Body of pancreas (tissue), 4 donors: Measurements from ENCODE around the gene UST. TPM values are rescaled to one million over a fixed set of nuclear protein-coding genes. Genes with fewer than 3 reads are reported as not detected.

Experiments
- ATAC-seq: fragments of 150-250 bp; one replicate; pipeline ENCODE4 v1.9.1; 2016
- DNase-seq, 4 donors: peaks; one replicate each; pipeline ENCODE4 v3.0.0-alpha.2; 2019
- H3K27ac ChIP-seq, 4 donors: fragments of 200-600 bp; sonication (generic); 1 replicate in 3 of 4; 2 replicates in 1 of 4; pipeline versions ENCODE4 v1.5.1 to v1.6.1; 2016 to 2019; ENCODE audit warnings: mild to moderate bottlenecking in 1 of 4, mixed read lengths in 1 of 4, moderate library complexity in 1 of 4
- H3K27me3 ChIP-seq, 2 donors: fragments of 200-600 bp; sonication (generic); one replicate each; pipeline ENCODE4 v1.6.0; 2016; ENCODE audit warnings: mild to moderate bottlenecking in 1 of 2
- H3K36me3 ChIP-seq, 2 donors: fragments of 200-600 bp; sonication (generic); replicated peaks in 1 of 2; 2 replicates each; pipeline ENCODE4 v1.5.1; 2016; ENCODE audit warnings: low read depth in 2 of 2; ENCODE audit not compliant: insufficient read depth in 1 of 2
- H3K4me1 ChIP-seq: fragments of 200-600 bp; sonication (generic); one replicate; pipeline ENCODE4 v1.6.0; 2016
- H3K4me3 ChIP-seq, 2 donors: fragments of 200-600 bp; sonication (generic); 1 replicate in 1 of 2; 2 replicates in 1 of 2; pipeline ENCODE4 v1.5.1; 2016 to 2019
- H3K9me3 ChIP-seq, 3 donors: fragments of 200-600 bp; sonication (generic); 1 replicate in 2 of 3; 2 replicates in 1 of 3; pipeline ENCODE4 v1.5.1; 2016
- CTCF ChIP-seq, 7 experiments: fragments of 450-650 bp in 4 of 7; fragments of 200-600 bp in 3 of 7; sonication (generic) in 3 of 7; IDR thresholded peaks; one replicate each; pipeline ENCODE4 v1.5.1; 2016 to 2019; ENCODE audit warnings: antibody characterized with exemption in 7 of 7
- POLR2A ChIP-seq, 3 donors: fragments of 450-650 bp; IDR thresholded peaks; one replicate each; pipeline ENCODE4 v1.6.1; 2016; ENCODE audit warnings: antibody characterized with exemption in 3 of 3, mild to moderate bottlenecking in 2 of 3
- WGBS, 2 donors: methylation state at CpG; one replicate each; pipeline ENCODE4 v1.1.5; 2017; 5-methylcytosine and 5-hydroxymethylcytosine counted together
- intact Hi-C: fragments of 100-400 bp; cut with DNase I; formaldehyde crosslinking; loops from one replicate; pipeline ENCODE4 v1.15.1; 2023
- total RNA-seq, 2 donors: library from RNA; depleted of rRNA; stranded (reverse); fragments of >200 nt; gene quantifications; one replicate each; pipeline ENCODE4 v1.1.0, GENCODE V29; 2016

The UST gene
- total RNA-seq, 2 donors from 2014 or later, result 11.4 to 28.3 TPM

GRCh38 chr6:149084808-149085556, 338.2 kb downstream of the UST start:
- Histone ChIP-seq H3K27me3 (no peaks in the 10 kb centered on the region), H3K9me3 (no peaks in the 10 kb centered on the region), H3K4me1 (peaks cover 32% of the 10 kb centered on the region), H3K4me3 (no peak overlapping the region), H3K36me3 (no peaks in the 10 kb centered on the region), H3K27ac (no peak overlapping the region)
- no peak for TF ChIP-seq CTCF (IDR thresholded peaks at IDR 0.05)
- no peak for TF ChIP-seq POLR2A (IDR thresholded peaks at IDR 0.05)
- ATAC-seq (no peak), DNase-seq (no peak)
- intact Hi-C loops, result loop anchor here (5.0 kb wide), 1 partner anchor 342 kb away; no protein-coding TSS in a partner anchor
- 55 to 57% methylated on average over 6 of the region's 6 CpGs for WGBS, 2 donors

- Histone ChIP-seq H3K4me1 (peaks cover 27% of the 10 kb centered on the region), H3K9me3 (no peaks in the 10 kb centered on the region)
- intact Hi-C loops, result no loop called here
Observed at GRCh38 chr6:149085557-149085938, 338.7 kb downstream of the UST start.

GRCh38 chr6:149086363-149086762, 339.5 kb downstream of the UST start:
- TF ChIP-seq POLR2A (IDR thresholded peaks at IDR 0.05), result no peak
- no peak for TF ChIP-seq CTCF (IDR thresholded peaks at IDR 0.05)
- no peak overlapping the region for H3K27ac ChIP-seq
- WGBS, 2 donors, result 83 to 86% methylated on average over 3 of the region's 3 CpGs
- H3K4me1 ChIP-seq, result peaks cover 19% of the 10 kb centered on the region
- no peaks in the 10 kb centered on the region for H3K9me3 ChIP-seq
- DNase-seq (no peak), ATAC-seq (no peak)
- no peak overlapping the region for H3K4me3 ChIP-seq
- H3K36me3 ChIP-seq, result no peaks in the 10 kb centered on the region
- intact Hi-C loops, result no loop called here
- no peaks in the 10 kb centered on the region for H3K27me3 ChIP-seq

More at GRCh38 chr6:149085557-149085938, 338.7 kb downstream of the UST start:
- TF ChIP-seq CTCF (IDR thresholded peaks at IDR 0.05) (no peak), POLR2A (IDR thresholded peaks at IDR 0.05) (no peak)
- DNase-seq (no peak), ATAC-seq (no peak)
- Histone ChIP-seq H3K27me3 (no peaks in the 10 kb centered on the region), H3K36me3 (no peaks in the 10 kb centered on the region), H3K4me3 (no peak overlapping the region), H3K27ac (no peak overlapping the region)

- DNase-seq, result no peak
- 79 to 87% methylated on average over 6 of the region's 6 CpGs for WGBS, 2 donors
- no peak for ATAC-seq
- H3K4me1 ChIP-seq, result peaks cover 16% of the 10 kb centered on the region
- no peak overlapping the region for H3K27ac ChIP-seq
- TF ChIP-seq POLR2A (IDR thresholded peaks at IDR 0.05), result no peak
- H3K4me3 ChIP-seq, result no peak overlapping the region
- no peaks in the 10 kb centered on the region for H3K9me3 ChIP-seq
- H3K36me3 ChIP-seq, result no peaks in the 10 kb centered on the region
- intact Hi-C loops, result no loop called here
- H3K27me3 ChIP-seq, result no peaks in the 10 kb centered on the region
Observed at GRCh38 chr6:149087898-149088297, 341.1 kb downstream of the UST start.

GRCh38 chr6:149088361-149088760, 341.5 kb downstream of the UST start:
- ATAC-seq (no peak), DNase-seq (no peak)
- H3K9me3 ChIP-seq, result no peaks in the 10 kb centered on the region
- 94% methylated on average over 9 of the region's 9 CpGs for WGBS, 2 donors
- no peak overlapping the region for H3K4me3 ChIP-seq
- H3K4me1 ChIP-seq, result peaks cover 16% of the 10 kb centered on the region
- no peak overlapping the region for H3K27ac ChIP-seq
- intact Hi-C loops, result no loop called here
- H3K27me3 ChIP-seq, result no peaks in the 10 kb centered on the region
- TF ChIP-seq POLR2A (IDR thresholded peaks at IDR 0.05), result no peak
- TF ChIP-seq CTCF (IDR thresholded peaks at IDR 0.05), result no peak
- H3K36me3 ChIP-seq, result no peaks in the 10 kb centered on the region
